Osteoblast (primary cell): Measurements from ENCODE around the gene CMTM4. TPM values are rescaled to one million over a fixed set of nuclear protein-coding genes. Genes with fewer than 3 reads are reported as not detected.

Source experiments
- DNase-seq: peaks from one replicate; pipeline ENCODE4 v3.0.0; 2011; ENCODE audit warnings: low spot score, mixed read lengths; ENCODE audit not compliant: insufficient read length; ENCODE audit errors: missing footprints
- H2AFZ ChIP-seq: 2 replicates; pipeline ENCODE4 v1.6.0; 2011; ENCODE audit warnings: mild to moderate bottlenecking, low read length
- H3K27ac ChIP-seq: 2 replicates; pipeline ENCODE4 v1.5.1; 2011; ENCODE audit warnings: mild to moderate bottlenecking, low read depth, low read length, moderate library complexity
- H3K27me3 ChIP-seq: 2 replicates; pipeline ENCODE4 v1.6.0; 2012; ENCODE audit warnings: mild to moderate bottlenecking, control low read depth, inconsistent platforms, low read length, moderate library complexity; ENCODE audit not compliant: insufficient read depth
- H3K36me3 ChIP-seq: 2 replicates; pipeline ENCODE4 v1.5.1; 2011; ENCODE audit warnings: mild to moderate bottlenecking, low read length, control low read depth, moderate library complexity; ENCODE audit not compliant: insufficient read depth
- H3K4me1 ChIP-seq: 2 replicates; pipeline ENCODE4 v1.5.1; 2011; ENCODE audit warnings: mild to moderate bottlenecking, low read length, control low read depth, moderate library complexity; ENCODE audit not compliant: insufficient read depth
- H3K4me2 ChIP-seq: 2 replicates; pipeline ENCODE4 v1.6.0; 2011; ENCODE audit warnings: mild to moderate bottlenecking, low read length; ENCODE audit not compliant: insufficient read depth
- H3K4me3 ChIP-seq: fragments of 200-600 bp; sonication (generic); 3 replicates; pipeline ENCODE4 v1.5.1; 2012; ENCODE audit warnings: mild to moderate bottlenecking, low read length, inconsistent platforms; ENCODE audit not compliant: insufficient read depth
- H3K79me2 ChIP-seq: 2 replicates; pipeline ENCODE4 v1.6.0; 2012; ENCODE audit warnings: mild to moderate bottlenecking, low read length, control low read depth, inconsistent platforms; ENCODE audit not compliant: insufficient read depth
- H3K9me3 ChIP-seq: 2 replicates; pipeline ENCODE4 v1.5.1; 2011; ENCODE audit warnings: low read depth, low read length, control low read depth
- H4K20me1 ChIP-seq: 2 replicates; pipeline ENCODE4 v1.6.0; 2012; ENCODE audit warnings: mild to moderate bottlenecking, low read length, control low read depth; ENCODE audit not compliant: insufficient read depth
- total RNA-seq: library from RNA; depleted of rRNA; stranded (reverse); fragments of >200 nt; gene quantifications from 2 replicates; pipeline ENCODE4 v1.2.3, GENCODE V29; 2012
- TF ChIP-seq, protein P1 (sequence below): IDR thresholded peaks from 2 replicates; pipeline ENCODE4 v1.5.1; 2011; ENCODE audit warnings: mild to moderate bottlenecking, low read depth, low read length, moderate library complexity; ENCODE audit errors: extremely low read depth

Gene CMTM4
- total RNA-seq, 1 donor, result 42.7 TPM

DNA sequence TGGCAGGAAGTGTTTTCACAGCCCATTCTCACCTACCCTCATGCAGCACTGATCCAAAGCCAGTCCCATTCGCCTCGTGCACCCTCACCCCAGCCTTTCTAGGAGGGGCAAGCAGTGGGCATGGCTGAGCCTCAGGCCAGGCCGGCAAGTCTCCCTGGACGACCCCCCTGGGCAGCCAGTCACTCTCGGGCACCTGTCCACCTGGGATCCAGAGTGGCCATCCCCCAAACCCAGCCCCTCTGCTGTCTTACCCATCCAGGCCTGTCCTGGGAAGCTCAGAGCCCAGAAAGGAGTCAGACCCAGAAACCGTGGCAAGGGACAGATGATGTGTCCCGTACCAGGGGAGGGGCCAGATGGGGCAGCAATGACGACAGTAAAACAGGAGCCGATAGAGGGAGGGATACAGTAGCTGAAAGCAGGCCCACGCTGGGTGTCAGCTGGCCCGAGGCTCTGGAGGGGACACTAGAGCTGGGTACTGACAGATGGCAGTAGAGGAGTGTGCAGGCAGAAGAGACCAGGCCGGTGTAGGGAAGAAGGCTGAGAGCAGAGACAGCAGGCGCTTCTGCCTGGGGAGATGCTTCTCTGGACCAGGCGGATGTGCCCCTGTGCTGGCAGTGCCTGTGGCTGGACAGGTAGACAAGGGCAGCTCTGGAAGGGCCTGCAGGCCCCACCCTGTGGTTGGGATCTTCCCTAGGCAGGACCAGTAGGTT is 86.3 kb downstream of the CMTM4 start:
- no peak overlapping the region for H3K4me2 ChIP-seq
- H3K27ac ChIP-seq, result no peak overlapping the region
- H3K4me1 ChIP-seq, result peaks cover 17% of the 10 kb centered on the region
- peaks cover 10% of the 10 kb centered on the region for H4K20me1 ChIP-seq
- TF ChIP-seq, protein P1, sequence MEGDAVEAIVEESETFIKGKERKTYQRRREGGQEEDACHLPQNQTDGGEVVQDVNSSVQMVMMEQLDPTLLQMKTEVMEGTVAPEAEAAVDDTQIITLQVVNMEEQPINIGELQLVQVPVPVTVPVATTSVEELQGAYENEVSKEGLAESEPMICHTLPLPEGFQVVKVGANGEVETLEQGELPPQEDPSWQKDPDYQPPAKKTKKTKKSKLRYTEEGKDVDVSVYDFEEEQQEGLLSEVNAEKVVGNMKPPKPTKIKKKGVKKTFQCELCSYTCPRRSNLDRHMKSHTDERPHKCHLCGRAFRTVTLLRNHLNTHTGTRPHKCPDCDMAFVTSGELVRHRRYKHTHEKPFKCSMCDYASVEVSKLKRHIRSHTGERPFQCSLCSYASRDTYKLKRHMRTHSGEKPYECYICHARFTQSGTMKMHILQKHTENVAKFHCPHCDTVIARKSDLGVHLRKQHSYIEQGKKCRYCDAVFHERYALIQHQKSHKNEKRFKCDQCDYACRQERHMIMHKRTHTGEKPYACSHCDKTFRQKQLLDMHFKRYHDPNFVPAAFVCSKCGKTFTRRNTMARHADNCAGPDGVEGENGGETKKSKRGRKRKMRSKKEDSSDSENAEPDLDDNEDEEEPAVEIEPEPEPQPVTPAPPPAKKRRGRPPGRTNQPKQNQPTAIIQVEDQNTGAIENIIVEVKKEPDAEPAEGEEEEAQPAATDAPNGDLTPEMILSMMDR, result no peak
- no peaks in the 10 kb centered on the region for H3K27me3 ChIP-seq
- no peak overlapping the region for H2AFZ ChIP-seq
- no peaks in the 10 kb centered on the region for H3K9me3 ChIP-seq
- H3K36me3 ChIP-seq, result peaks cover 36% of the 10 kb centered on the region
- no peak overlapping the region for H3K4me3 ChIP-seq
- peaks cover 28% of the 10 kb centered on the region for H3K79me2 ChIP-seq
- DNase-seq, result peak; percentile 64

DNA sequence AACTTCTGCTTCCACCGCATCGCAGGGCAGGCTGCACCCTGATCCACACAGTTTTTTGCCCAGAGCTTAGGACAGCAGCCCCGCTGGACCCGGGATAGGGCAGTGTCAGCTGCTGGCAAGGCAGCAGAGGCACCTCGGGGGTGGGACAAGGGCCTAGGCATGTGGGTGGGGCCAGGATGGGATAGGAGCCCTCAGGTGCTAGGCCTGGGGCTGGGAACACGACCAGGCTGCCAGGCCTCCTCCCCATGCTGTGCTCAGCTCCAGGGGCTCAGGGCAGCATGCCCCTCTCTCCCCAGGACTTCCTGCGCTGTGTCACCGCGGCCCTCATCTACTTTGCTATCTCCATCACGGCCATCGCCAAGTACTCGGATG is 87.4 kb downstream of the CMTM4 start:
- H4K20me1 ChIP-seq, result peaks cover 10% of the 10 kb centered on the region
- H3K4me3 ChIP-seq, result no peak overlapping the region
- no peaks in the 10 kb centered on the region for H3K27me3 ChIP-seq
- H3K4me1 ChIP-seq, result peaks cover 17% of the 10 kb centered on the region
- no peak overlapping the region for H2AFZ ChIP-seq
- H3K36me3 ChIP-seq, result peaks cover 36% of the 10 kb centered on the region
- no peak overlapping the region for H3K4me2 ChIP-seq
- DNase-seq, result peak; percentile 71
- H3K9me3 ChIP-seq, result no peaks in the 10 kb centered on the region
- TF ChIP-seq, protein P1, result no peak
- peak overlapping the region; percentile 27 for H3K27ac ChIP-seq
- peaks cover 29% of the 10 kb centered on the region for H3K79me2 ChIP-seq

DNA sequence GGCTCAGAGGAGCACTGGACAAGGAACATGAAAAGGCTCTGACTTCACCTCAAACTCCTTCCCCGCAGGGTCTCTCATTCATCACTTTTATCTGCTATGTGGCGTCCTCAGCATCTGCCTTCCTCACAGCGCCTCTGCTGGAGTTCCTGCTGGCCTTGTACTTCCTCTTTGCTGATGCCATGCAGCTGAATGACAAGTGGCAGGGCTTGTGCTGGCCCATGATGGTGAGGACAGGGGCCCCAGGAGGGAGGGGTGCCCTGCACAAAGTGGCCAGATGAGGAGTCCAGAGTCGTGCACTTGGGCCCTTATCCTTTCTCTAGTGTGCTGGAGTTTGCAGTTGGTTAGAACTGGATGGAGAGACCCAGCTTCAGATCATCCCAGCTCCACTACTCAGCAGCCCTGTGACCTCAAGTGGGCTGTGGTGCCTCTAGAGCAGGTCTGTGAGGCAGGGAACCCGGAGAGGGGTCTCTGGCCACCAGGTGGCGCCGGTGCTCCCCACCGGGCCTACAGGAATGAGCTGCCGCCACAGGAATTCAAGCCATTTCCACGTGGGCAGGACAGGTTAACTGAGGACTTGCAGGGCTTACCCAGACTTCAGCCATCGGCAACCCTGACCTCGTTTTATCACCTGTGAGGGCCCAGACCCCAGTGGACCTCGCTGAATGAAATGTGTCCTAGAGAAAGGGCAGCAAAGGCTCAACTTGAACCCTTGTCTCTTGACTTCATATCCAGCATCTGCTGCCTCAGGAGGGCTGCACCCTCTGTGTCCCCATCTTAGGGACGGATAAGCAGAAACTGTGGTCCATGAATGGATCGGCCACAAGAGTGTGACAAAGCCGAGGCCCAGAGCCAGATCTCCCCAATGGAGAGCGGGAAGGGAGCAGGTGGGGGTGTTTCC is 88.1 kb downstream of the CMTM4 start:
- H3K27me3 ChIP-seq, result no peaks in the 10 kb centered on the region
- H3K4me1 ChIP-seq, result peaks cover 21% of the 10 kb centered on the region
- peak overlapping the region; percentile 37 for H3K27ac ChIP-seq
- peak; percentile 99 for DNase-seq
- TF ChIP-seq, protein P1, result peak; percentile 96
- H3K4me2 ChIP-seq, result peak overlapping the region; percentile 20
- H3K36me3 ChIP-seq, result peaks cover 34% of the 10 kb centered on the region
- H3K79me2 ChIP-seq, result peaks cover 29% of the 10 kb centered on the region
- H3K9me3 ChIP-seq, result no peaks in the 10 kb centered on the region
- no peak overlapping the region for H3K4me3 ChIP-seq
- H2AFZ ChIP-seq, result no peak overlapping the region
- H4K20me1 ChIP-seq, result peaks cover 10% of the 10 kb centered on the region
